GM12878 (cell line): ENCODE data around the gene RAB15. TPM values are rescaled to one million over a fixed set of nuclear protein-coding genes. Genes with fewer than 3 reads are reported as not detected.

Experiments
- ATAC-seq: fragments of 200-7000 bp; cut with Tn5 transposase; 3 replicates; pipeline ENCODE4 v1.9.1; 2020; ENCODE audit warnings: mild to moderate bottlenecking, moderate library complexity
- BruUV-seq: library from RNA; stranded (reverse); fragments of 400-500 nt; replicated peaks from 2 replicates; lab custom pipeline; 2021; lab: Mats Ljungman, UMichigan
- CTCF ChIA-PET: fragments of 300-600 bp; sonication (Branson Sonifier 250); formaldehyde crosslinking; extraction: SDS; loops from one replicate; lab custom pipeline; 2021; ENCODE audit warnings: inconsistent platforms; lab: Yijun Ruan, JAX
- POLR2A ChIA-PET: fragments of 350-600 bp; formaldehyde crosslinking; extraction: SDS; loops from one replicate; lab custom pipeline; 2021; ENCODE audit warnings: inconsistent platforms; lab: Charles Lee
- RAD21 ChIA-PET: fragments of 300-600 bp; sonication (Branson Sonifier 250); formaldehyde crosslinking; loops from one replicate; lab custom pipeline; 2023; ENCODE audit warnings: antibody characterized with exemption; ENCODE audit not compliant: unreplicated experiment; lab: Charles Lee
- SMC1A ChIA-PET: fragments of 300-600 bp; sonication (Branson Sonifier 250); formaldehyde crosslinking; loops from one replicate; lab custom pipeline; 2023; ENCODE audit not compliant: unreplicated experiment, uncharacterized antibody; lab: Charles Lee
- DNase-seq: peaks from one replicate; pipeline ENCODE4 v3.0.0-alpha.2; 2011; ENCODE audit warnings: low read depth, low spot score
- FAIRE-seq: peaks from 3 replicates; lab custom pipeline; 2011; peaks lifted over from hg19 to GRCh38; lab: Jason Lieb, UNC
- H2AFZ ChIP-seq: 2 replicates; pipeline ENCODE4 v1.6.0; 2011; ENCODE audit warnings: low read depth, low read length, control low read depth; ENCODE audit not compliant: control insufficient read depth
- H3K27ac ChIP-seq: 2 replicates; pipeline ENCODE4 v1.5.1; 2011; ENCODE audit warnings: control low read depth; ENCODE audit not compliant: control insufficient read depth, insufficient read depth
- H3K27me3 ChIP-seq, 2 experiments: replicated peaks in 1 of 2; 2 replicates each; pipeline versions ENCODE4 v1.6.0 to v1.6.1; 2011; ENCODE audit warnings: low read length in 1 of 2; ENCODE audit not compliant: control insufficient read depth in 2 of 2, insufficient read depth in 2 of 2
- H3K36me3 ChIP-seq, 2 experiments: 2 replicates each; pipeline ENCODE4 v1.5.1; 2011; ENCODE audit warnings: low read length in 1 of 2; ENCODE audit not compliant: control insufficient read depth in 2 of 2, insufficient read depth in 2 of 2
- H3K4me1 ChIP-seq: 2 replicates; pipeline ENCODE4 v1.6.1; 2011; ENCODE audit warnings: mild to moderate bottlenecking, low read length, moderate library complexity, mixed read lengths; ENCODE audit not compliant: control insufficient read depth, insufficient read depth
- H3K4me2 ChIP-seq: 2 replicates; pipeline ENCODE4 v1.6.0; 2011; ENCODE audit warnings: control low read depth; ENCODE audit not compliant: control insufficient read depth, insufficient read depth
- H3K4me3 ChIP-seq: fragments of 200-600 bp; sonication (generic); 2 replicates; pipeline ENCODE4 v1.5.1; 2016
- H3K79me2 ChIP-seq: 2 replicates; pipeline ENCODE4 v1.6.0; 2011; ENCODE audit warnings: low read length; ENCODE audit not compliant: control insufficient read depth, insufficient read depth
- H3K9ac ChIP-seq: 2 replicates; pipeline ENCODE4 v1.8.0; 2011; ENCODE audit warnings: low read length, control low read depth, mixed read lengths; ENCODE audit not compliant: control insufficient read depth, insufficient read depth
- H3K9me3 ChIP-seq: replicated peaks from 3 replicates; pipeline ENCODE4 v1.5.1; 2011; ENCODE audit warnings: mild to moderate bottlenecking, low read length; ENCODE audit not compliant: control insufficient read depth, insufficient read depth
- H4K20me1 ChIP-seq: 2 replicates; pipeline ENCODE4 v1.6.0; 2011; ENCODE audit not compliant: control insufficient read depth, insufficient read depth
- BMI1 ChIP-seq: fragments of 450-650 bp; IDR thresholded peaks from 2 replicates; pipeline ENCODE4 v1.6.1; 2016; ENCODE audit warnings: mild to moderate bottlenecking, moderate library complexity, borderline replicate concordance
- HDAC2 ChIP-seq: fragments of 200-600 bp; sonication (generic); IDR thresholded peaks from 2 replicates; pipeline ENCODE4 v1.6.1; 2017
- JUND ChIP-seq: IDR thresholded peaks from 2 replicates; pipeline ENCODE4 v1.6.1; 2012; ENCODE audit warnings: low read depth, mild to moderate bottlenecking, low read length, improper control_type of control experiment, moderate library complexity
- RCOR1 ChIP-seq: conservative IDR thresholded peaks from 2 replicates; pipeline ENCODE4 v1.6.1; 2012; ENCODE audit warnings: low read depth, low read length, improper control_type of control experiment
- RFX5 ChIP-seq: IDR thresholded peaks from 2 replicates; pipeline ENCODE4 v1.6.1; 2011; ENCODE audit warnings: low read depth, low read length, improper control_type of control experiment
- SIX5 ChIP-seq: IDR thresholded peaks from 2 replicates; pipeline ENCODE4 v1.6.1; 2011; ENCODE audit warnings: mild to moderate bottlenecking, low read depth, low read length, moderate library complexity; ENCODE audit not compliant: severe bottlenecking
- ZNF217 ChIP-seq: fragments of 450-650 bp; IDR thresholded peaks from 2 replicates; pipeline ENCODE4 v1.6.1; 2017; ENCODE audit warnings: antibody characterized with exemption, mild to moderate bottlenecking
- ZNF687 ChIP-seq: fragments of 450-650 bp; IDR thresholded peaks from 2 replicates; pipeline ENCODE4 v1.6.1; 2017; ENCODE audit warnings: mild to moderate bottlenecking, moderate library complexity
- WGBS: methylation state at CpG from one replicate; pipeline ENCODE4 v1.1.6; 2016; ENCODE audit warnings: low lambda C conversion rate; ENCODE audit not compliant: insufficient replicate concordance, insufficient coverage; ENCODE audit errors: missing lambda C conversion rate; 5-methylcytosine and 5-hydroxymethylcytosine counted together
- in situ Hi-C: fragments of 300-500 bp; cut with MboI; formaldehyde crosslinking; loops from 9 replicates; pipeline ENCODE4 v1.14.3; 2018; ENCODE audit warnings: mixed read lengths
- intact Hi-C: fragments of 100-400 bp; cut with micrococcal nuclease; formaldehyde crosslinking; loops from one replicate; pipeline ENCODE4 v1.14.2; 2022; ENCODE audit not compliant: unreplicated experiment
- polyA plus RNA-seq, 11 experiments: library from polyadenylated mRNA; depleted of rRNA in 4 of 11; unstranded in 6 of 11; stranded (reverse) in 5 of 11; fragments of >200 nt; fragmentation: Nextera tagmentation in 4 of 11; fragmentation: Illumina TruSeq in 1 of 11; extraction: Ambion mirVana in 4 of 11; extraction: Trizol in 1 of 11; gene quantifications; 1 replicate in 1 of 11; 2 replicates in 10 of 11; pipeline versions ENCODE4 v1.2.1 to v1.2.3, GENCODE V29; 2011 to 2016; ENCODE audit warnings: inconsistent platforms in 2 of 11, missing spikeins in 2 of 11, low read depth in 1 of 11
- total RNA-seq, 4 experiments: library from RNA; depleted of rRNA in 3 of 4; stranded (reverse); fragments of >200 nt in 3 of 4; fragmentation: Illumina TruSeq in 1 of 4; extraction: Trizol in 1 of 4; gene quantifications; 2 replicates each; pipeline versions ENCODE4 v1.2.1 to v1.2.3, GENCODE V29; 2013 to 2021
- TF ChIP-seq, protein P1 (sequence below): IDR thresholded peaks from 2 replicates; pipeline ENCODE4 v1.6.1; 2011; ENCODE audit warnings: borderline replicate concordance, low read depth, mild to moderate bottlenecking, moderate library complexity, low read length; ENCODE audit not compliant: insufficient read depth, poor library complexity, severe bottlenecking
- TF ChIP-seq, protein P2 (sequence below): IDR thresholded peaks from 2 replicates; pipeline ENCODE4 v1.6.1; 2012; ENCODE audit warnings: low read depth, low read length, improper control_type of control experiment
- TF ChIP-seq, protein P3 (sequence below): fragments of 450-650 bp; IDR thresholded peaks from 2 replicates; pipeline ENCODE4 v1.6.1; 2018; ENCODE audit warnings: mild to moderate bottlenecking, low read depth, moderate library complexity; ENCODE audit not compliant: partially characterized antibody

Gene RAB15
- total and polyA plus RNA-seq, 10 of the 15 experiments (the other 5 are each of a cell fraction or from before 2014, with no cell fraction given): 0.32 to 3.9 (median 2.1) TPM

- CTCF ChIA-PET: interaction anchor here (0.8 to 1.4 kb wide), 3 partner anchors 88 to 241 kb away, joined by 3 read pairs; no protein-coding TSS in a partner anchor
- Histone ChIP-seq H3K27me3 (peaks cover 2 to 7% of the 10 kb centered on the region in 2 experiments), H3K79me2 (no peaks in the 10 kb centered on the region), H3K36me3 (no peaks in the 10 kb centered on the region), H4K20me1 (no peaks in the 10 kb centered on the region), H3K4me1 (no peaks in the 10 kb centered on the region), H2AFZ (no peak overlapping the region), H3K9me3 (no peaks in the 10 kb centered on the region), H3K4me3 (no peak overlapping the region), H3K4me2 (no peak overlapping the region), H3K27ac (no peak overlapping the region), H3K9ac (no peak overlapping the region)
- FAIRE-seq: no peak
- intact Hi-C loops: no loop called here
- SMC1A ChIA-PET: no interaction called here
- POLR2A ChIA-PET: interaction anchor here (0.5 to 0.6 kb wide), 2 partner anchors 8 to 1594 kb away, joined by 3 to 7 read pairs; no protein-coding TSS in a partner anchor
- TF ChIP-seq RFX5: no peak
- TF ChIP-seq RCOR1: no peak
- TF ChIP-seq, protein P1, sequence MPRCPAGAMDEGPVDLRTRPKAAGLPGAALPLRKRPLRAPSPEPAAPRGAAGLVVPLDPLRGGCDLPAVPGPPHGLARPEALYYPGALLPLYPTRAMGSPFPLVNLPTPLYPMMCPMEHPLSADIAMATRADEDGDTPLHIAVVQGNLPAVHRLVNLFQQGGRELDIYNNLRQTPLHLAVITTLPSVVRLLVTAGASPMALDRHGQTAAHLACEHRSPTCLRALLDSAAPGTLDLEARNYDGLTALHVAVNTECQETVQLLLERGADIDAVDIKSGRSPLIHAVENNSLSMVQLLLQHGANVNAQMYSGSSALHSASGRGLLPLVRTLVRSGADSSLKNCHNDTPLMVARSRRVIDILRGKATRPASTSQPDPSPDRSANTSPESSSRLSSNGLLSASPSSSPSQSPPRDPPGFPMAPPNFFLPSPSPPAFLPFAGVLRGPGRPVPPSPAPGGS: no peak
- TF ChIP-seq ZNF217: no peak
- TF ChIP-seq SIX5: no peak
- TF ChIP-seq JUND: no peak
- TF ChIP-seq BMI1: no peak
- TF ChIP-seq HDAC2: no peak
- TF ChIP-seq, protein P2, sequence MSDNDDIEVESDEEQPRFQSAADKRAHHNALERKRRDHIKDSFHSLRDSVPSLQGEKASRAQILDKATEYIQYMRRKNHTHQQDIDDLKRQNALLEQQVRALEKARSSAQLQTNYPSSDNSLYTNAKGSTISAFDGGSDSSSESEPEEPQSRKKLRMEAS: no peak
- TF ChIP-seq, protein P3, sequence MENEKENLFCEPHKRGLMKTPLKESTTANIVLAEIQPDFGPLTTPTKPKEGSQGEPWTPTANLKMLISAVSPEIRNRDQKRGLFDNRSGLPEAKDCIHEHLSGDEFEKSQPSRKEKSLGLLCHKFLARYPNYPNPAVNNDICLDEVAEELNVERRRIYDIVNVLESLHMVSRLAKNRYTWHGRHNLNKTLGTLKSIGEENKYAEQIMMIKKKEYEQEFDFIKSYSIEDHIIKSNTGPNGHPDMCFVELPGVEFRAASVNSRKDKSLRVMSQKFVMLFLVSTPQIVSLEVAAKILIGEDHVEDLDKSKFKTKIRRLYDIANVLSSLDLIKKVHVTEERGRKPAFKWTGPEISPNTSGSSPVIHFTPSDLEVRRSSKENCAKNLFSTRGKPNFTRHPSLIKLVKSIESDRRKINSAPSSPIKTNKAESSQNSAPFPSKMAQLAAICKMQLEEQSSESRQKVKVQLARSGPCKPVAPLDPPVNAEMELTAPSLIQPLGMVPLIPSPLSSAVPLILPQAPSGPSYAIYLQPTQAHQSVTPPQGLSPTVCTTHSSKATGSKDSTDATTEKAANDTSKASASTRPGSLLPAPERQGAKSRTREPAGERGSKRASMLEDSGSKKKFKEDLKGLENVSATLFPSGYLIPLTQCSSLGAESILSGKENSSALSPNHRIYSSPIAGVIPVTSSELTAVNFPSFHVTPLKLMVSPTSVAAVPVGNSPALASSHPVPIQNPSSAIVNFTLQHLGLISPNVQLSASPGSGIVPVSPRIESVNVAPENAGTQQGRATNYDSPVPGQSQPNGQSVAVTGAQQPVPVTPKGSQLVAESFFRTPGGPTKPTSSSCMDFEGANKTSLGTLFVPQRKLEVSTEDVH: no peak
- TF ChIP-seq ZNF687: no peak
- WGBS: 83% methylated on average over 7 of the region's 7 CpGs
- ATAC-seq: no peak
- no TSS peak for BruUV-seq
- DNase-seq: no peak
- RAD21 ChIA-PET: no interaction called here
- in situ Hi-C loops: no loop called here
Measured at GRCh38 chr14:64968167-64968566, 4.0 kb downstream of the RAB15 start.
